Endodermal cell (in vitro differentiated cells): ENCODE results near the gene CD44. TPM values are rescaled to one million over a fixed set of nuclear protein-coding genes. Genes with fewer than 3 reads are reported as not detected.

Experiments used
- DNase-seq: peaks from one replicate; pipeline ENCODE4 v3.0.0-alpha.2; 2017
- H3K27ac ChIP-seq: 2 replicates; pipeline ENCODE4 v1.5.1; 2013; ENCODE audit warnings: mild to moderate bottlenecking, low read depth, low read length, moderate library complexity
- H3K27me3 ChIP-seq: 2 replicates; pipeline ENCODE4 v1.6.1; 2013; ENCODE audit warnings: mild to moderate bottlenecking, low read length, moderate library complexity; ENCODE audit not compliant: insufficient read depth, control insufficient read depth, poor library complexity, severe bottlenecking
- H3K36me3 ChIP-seq: 2 replicates; pipeline ENCODE4 v1.7.0; 2013; ENCODE audit warnings: mild to moderate bottlenecking, low read length, moderate library complexity; ENCODE audit not compliant: control insufficient read depth, insufficient read depth
- H3K4me1 ChIP-seq: one replicate; pipeline ENCODE4 v1.7.0; 2013; ENCODE audit warnings: low read length; ENCODE audit not compliant: control insufficient read depth, insufficient read depth
- H3K4me3 ChIP-seq: 2 replicates; pipeline ENCODE4 v1.5.1; 2013; ENCODE audit warnings: mild to moderate bottlenecking, low read length, moderate library complexity
- H3K9ac ChIP-seq: 2 replicates; pipeline ENCODE4 v1.6.1; 2013; ENCODE audit warnings: mild to moderate bottlenecking, low read length, moderate library complexity; ENCODE audit not compliant: poor library complexity, severe bottlenecking; ENCODE audit errors: extremely low read depth
- H3K9me3 ChIP-seq: 2 replicates; pipeline ENCODE4 v1.6.1; 2013; ENCODE audit warnings: mild to moderate bottlenecking, low read length, moderate library complexity; ENCODE audit not compliant: control insufficient read depth
- H3K27ac Mint-ChIP-seq: 2 replicates; pipeline ENCODE4 v1.8.0; 2020; ENCODE audit warnings: mixed read lengths
- H3K27me3 Mint-ChIP-seq: 2 replicates; pipeline ENCODE4 v1.8.0; 2021; ENCODE audit warnings: mild to moderate bottlenecking, mixed read lengths; ENCODE audit not compliant: insufficient read depth
- H3K36me3 Mint-ChIP-seq: 2 replicates; pipeline ENCODE4 v1.8.0; 2020; ENCODE audit warnings: low read depth, mixed read lengths
- H3K4me1 Mint-ChIP-seq: 2 replicates; pipeline ENCODE4 v1.8.0; 2020; ENCODE audit warnings: mixed read lengths
- H3K4me3 Mint-ChIP-seq: 2 replicates; pipeline ENCODE4 v1.8.0; 2020; ENCODE audit warnings: mild to moderate bottlenecking, moderate library complexity, mixed read lengths
- H3K9me3 Mint-ChIP-seq: 2 replicates; pipeline ENCODE4 v1.8.0; 2020; ENCODE audit warnings: mild to moderate bottlenecking, mixed read lengths
- WGBS, 2 experiments: methylation state at CpG; one replicate each; pipeline versions ENCODE4 v1.1.5 to v1.1.7; 2013; ENCODE audit warnings: missing lambda C conversion rate in 2 of 2, mixed read lengths in 1 of 2; ENCODE audit not compliant: insufficient coverage in 1 of 2, insufficient read length in 1 of 2; 5-methylcytosine and 5-hydroxymethylcytosine counted together
- total RNA-seq, 2 donors: library from RNA; stranded (reverse); fragmentation: NEBNext Ultra II Directional in 1 of 2; extraction: Animal tissue kit (Norgen Biotek cat#: 25700) in 1 of 2; gene quantifications; 2 replicates in 1 of 2; 3 replicates in 1 of 2; pipeline ENCODE4 v1.2.1, GENCODE V29; 2021
- TF ChIP-seq, protein P1 (sequence below): fragments of 200-600 bp; sonication (generic); conservative IDR thresholded peaks from 2 replicates; pipeline ENCODE4 v1.5.0; 2021; ENCODE audit warnings: antibody characterized with exemption, mild to moderate bottlenecking

CD44 gene
- total RNA-seq, 2 donors from 2014 or later = 1.2 to 4.6 TPM

DNA sequence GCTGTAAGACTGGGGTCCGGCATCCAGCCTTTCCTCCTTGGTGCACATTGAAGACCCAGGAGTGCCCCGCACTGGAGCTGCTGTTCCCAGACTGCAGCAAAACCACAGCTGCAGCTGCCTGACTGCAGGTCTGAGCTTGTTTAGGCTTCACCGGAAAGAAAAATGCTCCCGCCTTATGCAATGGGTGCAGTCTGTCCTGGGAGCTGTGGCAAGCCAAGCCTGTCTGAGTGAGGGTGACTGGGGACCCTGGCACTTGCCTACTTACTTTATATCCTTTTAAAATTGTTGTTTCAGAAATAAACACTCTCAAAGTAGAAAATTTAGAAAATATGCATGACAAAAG is 23.3 kb upstream of the CD44 start:
- H3K9me3 Mint-ChIP-seq = no peaks in the 10 kb centered on the region
- 94% methylated on average over 4 of the region's 4 CpGs; no CpG with 5 or more reads in 1 of the 2 experiments for WGBS, 2 experiments
- H3K4me1 ChIP-seq = no peaks in the 10 kb centered on the region
- H3K36me3 ChIP-seq = no peaks in the 10 kb centered on the region
- DNase-seq = no peak
- no peak overlapping the region for H3K4me3 Mint-ChIP-seq
- H3K27ac Mint-ChIP-seq = no peak overlapping the region
- peaks cover 28% of the 10 kb centered on the region for H3K27me3 ChIP-seq
- no peak overlapping the region for H3K9ac ChIP-seq
- H3K27me3 Mint-ChIP-seq = peaks cover 32% of the 10 kb centered on the region
- H3K27ac ChIP-seq = no peak overlapping the region
- TF ChIP-seq, protein P1, sequence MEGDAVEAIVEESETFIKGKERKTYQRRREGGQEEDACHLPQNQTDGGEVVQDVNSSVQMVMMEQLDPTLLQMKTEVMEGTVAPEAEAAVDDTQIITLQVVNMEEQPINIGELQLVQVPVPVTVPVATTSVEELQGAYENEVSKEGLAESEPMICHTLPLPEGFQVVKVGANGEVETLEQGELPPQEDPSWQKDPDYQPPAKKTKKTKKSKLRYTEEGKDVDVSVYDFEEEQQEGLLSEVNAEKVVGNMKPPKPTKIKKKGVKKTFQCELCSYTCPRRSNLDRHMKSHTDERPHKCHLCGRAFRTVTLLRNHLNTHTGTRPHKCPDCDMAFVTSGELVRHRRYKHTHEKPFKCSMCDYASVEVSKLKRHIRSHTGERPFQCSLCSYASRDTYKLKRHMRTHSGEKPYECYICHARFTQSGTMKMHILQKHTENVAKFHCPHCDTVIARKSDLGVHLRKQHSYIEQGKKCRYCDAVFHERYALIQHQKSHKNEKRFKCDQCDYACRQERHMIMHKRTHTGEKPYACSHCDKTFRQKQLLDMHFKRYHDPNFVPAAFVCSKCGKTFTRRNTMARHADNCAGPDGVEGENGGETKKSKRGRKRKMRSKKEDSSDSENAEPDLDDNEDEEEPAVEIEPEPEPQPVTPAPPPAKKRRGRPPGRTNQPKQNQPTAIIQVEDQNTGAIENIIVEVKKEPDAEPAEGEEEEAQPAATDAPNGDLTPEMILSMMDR = no peak
- no peaks in the 10 kb centered on the region for H3K36me3 Mint-ChIP-seq
- peaks cover 10% of the 10 kb centered on the region for H3K4me1 Mint-ChIP-seq
- no peaks in the 10 kb centered on the region for H3K9me3 ChIP-seq
- H3K4me3 ChIP-seq = no peak overlapping the region

DNA sequence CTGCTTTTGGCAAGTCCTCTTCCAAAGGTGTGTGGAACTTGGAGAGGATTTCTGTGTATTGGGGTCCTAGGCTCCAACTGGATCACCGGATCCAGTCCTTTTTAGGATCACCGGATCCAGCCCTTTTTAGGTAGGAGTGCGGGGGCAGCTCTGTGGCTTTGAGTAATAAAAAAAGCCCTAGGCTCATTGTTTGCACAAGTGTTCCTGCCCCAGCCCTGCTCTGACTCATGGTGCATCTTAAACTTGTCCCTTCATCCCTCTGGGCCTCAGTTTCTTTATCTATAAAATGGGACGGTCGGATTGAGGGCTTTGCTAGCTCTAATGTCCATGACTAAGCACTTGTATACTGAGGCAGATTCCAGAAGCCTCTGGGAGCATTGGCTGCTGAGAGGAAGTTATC is 22.7 kb upstream of the CD44 start:
- no peak for DNase-seq
- Histone ChIP-seq H3K4me1 (no peaks in the 10 kb centered on the region), H3K27ac (no peak overlapping the region), H3K9me3 (no peaks in the 10 kb centered on the region), H3K9ac (no peak overlapping the region), H3K36me3 (no peaks in the 10 kb centered on the region), H3K4me3 (no peak overlapping the region), H3K27me3 (peaks cover 34% of the 10 kb centered on the region)
- no peak overlapping the region for H3K4me3 Mint-ChIP-seq
- no peaks in the 10 kb centered on the region for H3K36me3 Mint-ChIP-seq
- WGBS, 2 experiments = 93 to 96% methylated on average over 5 of the region's 5 CpGs
- TF ChIP-seq, protein P1 = no peak
- peaks cover 35% of the 10 kb centered on the region for H3K27me3 Mint-ChIP-seq
- H3K27ac Mint-ChIP-seq = no peak overlapping the region
- H3K9me3 Mint-ChIP-seq = no peaks in the 10 kb centered on the region
- H3K4me1 Mint-ChIP-seq = peaks cover 10% of the 10 kb centered on the region

DNA sequence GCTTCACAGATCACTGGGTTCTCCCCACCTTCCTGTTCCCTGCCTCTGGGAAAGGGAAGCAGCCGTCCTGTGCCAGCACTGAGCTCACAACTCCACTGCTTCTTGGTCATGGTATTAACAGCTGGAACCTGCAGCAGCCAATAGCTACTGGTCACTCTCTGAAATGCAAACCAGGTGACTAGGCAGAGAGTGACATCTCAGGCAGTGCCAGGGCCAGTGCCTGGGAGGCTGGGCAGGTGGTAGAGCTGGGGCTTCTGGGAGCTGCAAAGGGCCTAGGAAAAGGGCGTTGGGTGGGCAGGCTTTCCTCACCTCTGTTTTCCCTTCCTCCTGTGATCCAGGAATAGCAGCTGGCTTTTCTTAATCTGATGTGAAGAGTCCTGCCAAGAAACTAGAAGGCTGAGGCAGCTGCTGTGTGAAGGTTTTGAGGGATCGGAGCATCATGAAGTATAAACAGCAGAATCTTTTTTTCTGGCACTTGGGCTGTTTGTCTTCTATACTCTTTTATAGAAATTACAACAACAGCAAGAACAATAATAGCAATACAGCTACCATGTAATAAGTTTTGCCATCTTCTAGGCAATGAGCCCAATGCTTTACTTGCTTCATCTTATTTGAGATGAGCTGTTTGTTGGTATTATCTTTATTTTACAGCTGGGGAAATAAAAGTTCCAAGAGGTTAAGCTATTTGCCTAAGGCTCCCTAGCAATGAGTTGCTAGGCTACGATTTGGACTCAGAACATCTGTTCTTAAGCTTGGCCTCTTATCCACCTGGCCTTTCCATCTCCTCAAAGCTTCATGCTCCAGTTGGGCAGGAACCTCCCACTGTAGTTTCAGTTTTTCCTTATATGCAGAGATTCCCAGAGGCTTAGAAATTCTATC is 22.0 kb upstream of the CD44 start:
- WGBS, 2 experiments = 79 to 92% methylated on average over 2 to 4 of the region's 4 CpGs
- Mint-ChIP-seq H3K27me3 (peaks cover 40% of the 10 kb centered on the region), H3K9me3 (no peaks in the 10 kb centered on the region), H3K27ac (no peak overlapping the region), H3K4me3 (no peak overlapping the region), H3K36me3 (no peaks in the 10 kb centered on the region), H3K4me1 (peaks cover 9% of the 10 kb centered on the region)
- H3K4me3 ChIP-seq = no peak overlapping the region
- H3K4me1 ChIP-seq = no peaks in the 10 kb centered on the region
- no peak for DNase-seq
- no peaks in the 10 kb centered on the region for H3K9me3 ChIP-seq
- H3K9ac ChIP-seq = no peak overlapping the region
- no peak overlapping the region for H3K27ac ChIP-seq
- peaks cover 42% of the 10 kb centered on the region for H3K27me3 ChIP-seq
- TF ChIP-seq, protein P1 = no peak
- H3K36me3 ChIP-seq = no peaks in the 10 kb centered on the region
